GM12873 (cell line): ENCODE measurements around the gene DENND5A.

Experiments
- CTCF ChIP-seq: IDR thresholded peaks from 2 replicates; pipeline ENCODE4 v1.5.1; 2012; ENCODE audit warnings: low read depth, mild to moderate bottlenecking, moderate library complexity, low read length, control low read depth; ENCODE audit not compliant: insufficient read depth; ENCODE audit errors: missing control alignments

The DENND5A gene

GRCh38 chr11:9265211-9266131, at the start of gene DENND5A:
TSS of gene DENND5A (minus strand) at chr11:9265350. CDS start at chr11:9265069, 281 bp downstream.
- TF ChIP-seq CTCF = no peak

GRCh38 chr11:9314291-9315077, 49.3 kb upstream of the DENND5A start, which contains the start of gene TMEM41B:
TSS of gene TMEM41B (minus strand) at chr11:9314593. CDS start at chr11:9314441, 152 bp downstream.
- no peak for TF ChIP-seq CTCF

GRCh38 chr11:9313648-9314290, 48.6 kb upstream of the DENND5A start:
- no peak for TF ChIP-seq CTCF

GRCh38 chr11:9310485-9311090, 45.4 kb upstream of the DENND5A start:
- TF ChIP-seq CTCF = no peak

GRCh38 chr11:9304178-9304577, 39.0 kb upstream of the DENND5A start:
- TF ChIP-seq CTCF = no peak

GRCh38 chr11:9302448-9302847, 37.3 kb upstream of the DENND5A start:
- no peak for TF ChIP-seq CTCF
